Astrocyte of the spinal cord (primary cell): Measurements from ENCODE around the gene NQO1.

Source experiments
- DNase-seq: peaks from one replicate; pipeline ENCODE4 v3.0.0; 2011; ENCODE audit warnings: low read depth, low spot score
- H3K4me3 ChIP-seq: 2 replicates; pipeline ENCODE4 v1.5.1; 2011; ENCODE audit warnings: low read depth, mild to moderate bottlenecking, low read length, moderate library complexity
- in situ Hi-C: cut with HindIII; loops from 2 replicates; pipeline ENCODE4 v1.10.0; 2017; ENCODE audit warnings: low sequenced_read_pairs
- TF ChIP-seq, protein P1 (sequence below): IDR thresholded peaks from 2 replicates; pipeline ENCODE4 v1.5.1; 2012; ENCODE audit warnings: low read depth, mild to moderate bottlenecking, low read length, inconsistent platforms

The NQO1 gene

DNA sequence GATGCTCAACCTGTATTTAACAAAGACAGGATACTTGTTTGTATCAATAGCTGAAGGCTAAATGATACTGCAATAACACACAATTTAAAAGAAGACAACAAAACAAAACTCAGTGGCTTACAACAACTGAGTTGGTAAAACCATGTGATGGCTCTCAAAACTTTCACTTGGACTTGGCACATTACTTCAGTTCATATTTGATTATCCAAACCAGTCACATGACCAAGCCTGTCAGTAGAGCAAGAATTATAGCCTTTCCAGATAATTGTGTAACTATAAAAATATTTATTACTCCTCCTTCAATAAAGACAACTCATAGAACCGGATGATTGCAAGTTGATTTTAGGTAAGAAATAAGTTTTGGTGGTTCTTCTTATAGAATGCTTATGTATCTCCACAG, 56.8 kb downstream of the NQO1 start:
- TF ChIP-seq, protein P1, sequence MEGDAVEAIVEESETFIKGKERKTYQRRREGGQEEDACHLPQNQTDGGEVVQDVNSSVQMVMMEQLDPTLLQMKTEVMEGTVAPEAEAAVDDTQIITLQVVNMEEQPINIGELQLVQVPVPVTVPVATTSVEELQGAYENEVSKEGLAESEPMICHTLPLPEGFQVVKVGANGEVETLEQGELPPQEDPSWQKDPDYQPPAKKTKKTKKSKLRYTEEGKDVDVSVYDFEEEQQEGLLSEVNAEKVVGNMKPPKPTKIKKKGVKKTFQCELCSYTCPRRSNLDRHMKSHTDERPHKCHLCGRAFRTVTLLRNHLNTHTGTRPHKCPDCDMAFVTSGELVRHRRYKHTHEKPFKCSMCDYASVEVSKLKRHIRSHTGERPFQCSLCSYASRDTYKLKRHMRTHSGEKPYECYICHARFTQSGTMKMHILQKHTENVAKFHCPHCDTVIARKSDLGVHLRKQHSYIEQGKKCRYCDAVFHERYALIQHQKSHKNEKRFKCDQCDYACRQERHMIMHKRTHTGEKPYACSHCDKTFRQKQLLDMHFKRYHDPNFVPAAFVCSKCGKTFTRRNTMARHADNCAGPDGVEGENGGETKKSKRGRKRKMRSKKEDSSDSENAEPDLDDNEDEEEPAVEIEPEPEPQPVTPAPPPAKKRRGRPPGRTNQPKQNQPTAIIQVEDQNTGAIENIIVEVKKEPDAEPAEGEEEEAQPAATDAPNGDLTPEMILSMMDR, result no peak
- no peak overlapping the region for H3K4me3 ChIP-seq
- in situ Hi-C loops, result no loop called here
- DNase-seq, result no peak

DNA sequence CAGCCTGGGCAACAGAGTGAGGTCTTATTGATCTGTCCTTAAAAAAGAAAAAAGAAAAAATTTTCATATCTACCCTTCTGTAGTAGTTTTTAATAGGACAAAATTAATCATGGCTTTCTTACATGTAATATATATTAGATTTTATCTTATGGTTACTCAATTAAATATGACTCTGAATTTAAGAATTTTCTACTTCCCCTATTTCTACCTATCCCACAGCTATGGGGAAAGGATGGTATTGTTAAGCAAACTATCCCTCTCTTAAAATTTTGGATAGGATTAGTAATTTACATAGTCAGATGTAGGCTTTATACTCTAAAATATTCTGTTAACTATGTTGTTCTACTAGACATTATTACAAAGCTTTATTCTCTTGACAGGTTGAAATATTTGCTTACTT, 62.5 kb downstream of the NQO1 start:
- H3K4me3 ChIP-seq, result no peak overlapping the region
- TF ChIP-seq, protein P1, result no peak
- in situ Hi-C loops, result no loop called here
- DNase-seq, result no peak

DNA sequence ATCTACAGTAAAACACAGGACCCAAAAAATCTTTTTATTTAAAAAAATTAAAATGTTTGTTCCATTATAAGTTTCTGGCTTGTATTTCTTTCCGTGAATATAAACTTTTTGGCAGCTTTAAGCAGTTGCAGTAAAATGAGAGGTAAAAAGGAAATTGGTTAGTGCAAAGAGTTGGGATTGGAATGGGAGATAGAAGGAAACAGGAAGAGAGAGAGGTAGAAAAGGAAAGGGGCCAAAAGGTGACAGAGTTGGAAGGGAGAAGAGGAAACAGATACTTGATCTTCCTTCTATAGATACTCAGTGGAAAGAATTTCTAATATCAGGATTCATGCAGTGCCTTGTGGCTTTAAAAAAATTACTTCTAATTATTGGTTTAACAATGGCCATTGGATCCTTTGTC, 63.5 kb downstream of the NQO1 start:
- no peak for DNase-seq
- H3K4me3 ChIP-seq, result no peak overlapping the region
- in situ Hi-C loops, result no loop called here
- TF ChIP-seq, protein P1, result no peak

DNA sequence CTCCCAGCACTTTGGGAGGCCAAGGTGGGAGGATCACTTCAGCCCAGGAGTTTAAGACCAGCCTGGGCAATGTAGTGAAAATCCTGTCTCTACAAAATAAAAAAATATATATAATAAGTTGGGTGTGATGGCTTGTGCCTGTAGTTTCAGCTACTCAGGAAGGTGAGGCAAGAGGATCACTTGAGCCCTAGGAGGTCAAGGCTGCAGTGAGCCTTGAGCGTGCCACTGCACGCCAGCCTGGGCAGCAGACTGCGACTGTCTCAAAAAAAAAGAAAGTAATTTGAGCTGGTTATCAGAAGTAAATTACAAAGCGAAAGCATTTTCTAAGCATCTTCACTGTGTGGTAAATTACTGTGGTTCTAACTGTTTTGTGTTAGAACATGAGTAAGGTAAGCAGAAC, 66.2 kb downstream of the NQO1 start:
- TF ChIP-seq, protein P1, result no peak
- DNase-seq, result no peak
- no peak overlapping the region for H3K4me3 ChIP-seq
- in situ Hi-C loops, result no loop called here
